Measurements from ENCODE around the gene SNORC.

GRCh38 chr2:232836934-232837333 is 33.1 kb upstream of the SNORC start:
- TF ChIP-seq, protein P1, sequence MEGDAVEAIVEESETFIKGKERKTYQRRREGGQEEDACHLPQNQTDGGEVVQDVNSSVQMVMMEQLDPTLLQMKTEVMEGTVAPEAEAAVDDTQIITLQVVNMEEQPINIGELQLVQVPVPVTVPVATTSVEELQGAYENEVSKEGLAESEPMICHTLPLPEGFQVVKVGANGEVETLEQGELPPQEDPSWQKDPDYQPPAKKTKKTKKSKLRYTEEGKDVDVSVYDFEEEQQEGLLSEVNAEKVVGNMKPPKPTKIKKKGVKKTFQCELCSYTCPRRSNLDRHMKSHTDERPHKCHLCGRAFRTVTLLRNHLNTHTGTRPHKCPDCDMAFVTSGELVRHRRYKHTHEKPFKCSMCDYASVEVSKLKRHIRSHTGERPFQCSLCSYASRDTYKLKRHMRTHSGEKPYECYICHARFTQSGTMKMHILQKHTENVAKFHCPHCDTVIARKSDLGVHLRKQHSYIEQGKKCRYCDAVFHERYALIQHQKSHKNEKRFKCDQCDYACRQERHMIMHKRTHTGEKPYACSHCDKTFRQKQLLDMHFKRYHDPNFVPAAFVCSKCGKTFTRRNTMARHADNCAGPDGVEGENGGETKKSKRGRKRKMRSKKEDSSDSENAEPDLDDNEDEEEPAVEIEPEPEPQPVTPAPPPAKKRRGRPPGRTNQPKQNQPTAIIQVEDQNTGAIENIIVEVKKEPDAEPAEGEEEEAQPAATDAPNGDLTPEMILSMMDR (IDR thresholded peaks at IDR 0.05 in 8 of 11, conservative IDR thresholded peaks at IDR 0.05 in 3 of 11), result no peak
- TF ChIP-seq POLR2A (IDR thresholded peaks at IDR 0.05), result no peak
- no peak for TF ChIP-seq POLR2AphosphoS5 (IDR thresholded peaks at IDR 0.05)
